GM18520 (cell line): ENCODE data around the gene NAA25.

Experiments
- ATAC-seq: cut with Tn5 transposase; IDR thresholded peaks from one replicate; pipeline ENCODE4 v1.9.1; 2021; ENCODE audit not compliant: unreplicated experiment

Gene NAA25

GRCh38 chr12:111980598-111980997 is 128.0 kb downstream of the NAA25 start:
- ATAC-seq, result no peak

GRCh38 chr12:111978545-111978944 is 130.0 kb downstream of the NAA25 start:
- ATAC-seq, result no peak

GRCh38 chr12:111976860-111977259 is 131.7 kb downstream of the NAA25 start:
- ATAC-seq, result no peak
